HAP-1 (cell line): ENCODE results near the gene RNF220.
"Not testable (repeated sequence)": the region's sequence is repeated elsewhere in the genome, so short reads cannot be mapped to it uniquely, and the experiment has no call there.

Experiments
- DNase-seq, 2 experiments: peaks; one replicate each; pipeline ENCODE4 v3.0.0-alpha.2; 2016 to 2020; ENCODE audit warnings: low spot score in 2 of 2
- H3K27me3 ChIP-seq: fragments of 250-450 bp; sonication (Bioruptor Pico); 2 replicates; pipeline ENCODE4 v1.5.1; 2020; ENCODE audit warnings: low read depth, mild to moderate bottlenecking, moderate library complexity
- H3K36me3 ChIP-seq: fragments of 250-450 bp; sonication (Bioruptor Pico); replicated peaks from 2 replicates; pipeline ENCODE4 v1.5.1; 2020; ENCODE audit warnings: mild to moderate bottlenecking
- H3K4me1 ChIP-seq: fragments of 250-450 bp; sonication (Bioruptor Pico); 2 replicates; pipeline ENCODE4 v1.5.1; 2020; ENCODE audit warnings: mild to moderate bottlenecking
- H3K4me3 ChIP-seq: fragments of 250-450 bp; sonication (Bioruptor Pico); 2 replicates; pipeline ENCODE4 v1.5.1; 2020; ENCODE audit warnings: mild to moderate bottlenecking, moderate library complexity
- H3K9me3 ChIP-seq: fragments of 250-450 bp; sonication (Bioruptor Pico); 2 replicates; pipeline ENCODE4 v1.5.1; 2020; ENCODE audit warnings: mild to moderate bottlenecking, moderate library complexity
- in situ Hi-C: fragments of 300-500 bp; cut with MboI; formaldehyde crosslinking; loops from 3 replicates; pipeline ENCODE4 v1.14.3; 2020; ENCODE audit warnings: low sequenced_read_pairs, inconsistent platforms, mixed read lengths

The RNF220 gene

DNA sequence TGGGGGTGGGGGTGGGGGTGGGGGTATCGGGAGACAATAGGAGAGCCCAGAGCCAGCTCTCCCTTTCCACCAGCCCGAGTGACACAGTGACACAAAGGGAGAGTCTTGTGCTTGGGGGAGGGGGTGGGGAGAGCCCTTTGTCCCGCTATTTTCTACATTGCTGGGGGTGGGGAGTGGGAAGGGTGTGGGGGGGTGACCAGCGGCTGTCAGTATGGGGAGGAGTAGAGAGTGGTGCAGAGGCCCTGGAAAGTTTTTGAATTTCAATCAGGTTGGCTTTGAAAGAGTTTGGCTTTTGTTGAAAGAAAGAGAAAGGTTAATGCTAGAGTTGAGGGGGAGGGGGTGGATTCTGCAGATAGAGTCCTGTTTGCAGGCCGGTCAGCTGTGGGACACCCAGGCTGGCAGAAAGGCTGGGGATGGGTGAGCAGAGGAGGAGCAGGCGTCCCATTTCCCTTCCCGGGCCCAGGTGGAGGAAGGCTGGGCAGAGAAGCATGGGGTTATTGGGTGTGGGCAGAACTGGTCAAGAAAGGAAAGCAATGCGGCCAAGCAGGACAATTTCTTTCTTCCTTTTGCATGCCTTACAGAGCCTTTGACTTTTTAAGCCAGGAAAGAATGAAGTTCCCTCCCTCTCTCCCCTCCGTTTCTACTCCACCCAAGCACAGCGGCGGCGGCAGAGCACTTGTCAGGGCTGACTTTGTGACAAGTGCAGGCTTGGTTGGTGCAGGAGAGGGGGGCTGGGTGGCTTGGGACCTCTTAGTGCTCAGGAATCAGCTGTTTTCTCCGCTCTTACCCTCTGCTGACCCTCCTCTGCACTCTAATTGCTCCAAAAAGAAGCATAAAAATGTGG, 96.2 kb downstream of the RNF220 start:
- H3K4me3 ChIP-seq: peak overlapping the region; percentile 10
- no peaks in the 10 kb centered on the region for H3K36me3 ChIP-seq
- DNase-seq: peak; percentile 94 to 96
- H3K4me1 ChIP-seq: peaks cover 31% of the 10 kb centered on the region
- H3K9me3 ChIP-seq: no peaks in the 10 kb centered on the region
- in situ Hi-C loops: loop anchor here (5.0 kb wide), 1 partner anchor 94 kb away; the partner anchor contains the start of gene RNF220
- H3K27me3 ChIP-seq: no peaks in the 10 kb centered on the region

DNA sequence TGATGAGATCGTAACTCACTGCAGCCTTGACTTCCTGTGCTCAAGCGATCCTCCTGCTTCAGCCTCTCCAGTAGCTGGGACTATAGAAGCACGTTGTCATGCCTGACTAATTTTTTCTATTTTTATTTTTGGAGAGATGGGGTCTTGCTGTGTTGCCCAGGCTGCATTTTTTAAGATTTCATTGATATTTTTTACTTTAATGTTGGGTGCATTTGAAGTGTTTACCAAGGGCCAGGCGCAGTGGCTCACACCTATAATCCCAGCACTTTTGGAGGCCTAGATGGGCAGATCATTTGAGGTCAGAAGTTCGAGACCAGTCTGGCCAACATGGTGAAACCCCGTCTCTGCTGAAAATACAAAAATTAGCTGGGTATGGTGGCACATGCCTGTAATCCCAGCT, 97.8 kb downstream of the RNF220 start:
- H3K4me3 ChIP-seq, H3K36me3 ChIP-seq, DNase-seq, H3K9me3 ChIP-seq, H3K27me3 ChIP-seq: not testable (repeated sequence)
- in situ Hi-C loops: loop anchor here (5.0 kb wide), 1 partner anchor 96 kb away; the partner anchor contains the start of gene RNF220
- H3K4me1 ChIP-seq: peaks cover 42% of the 10 kb centered on the region

DNA sequence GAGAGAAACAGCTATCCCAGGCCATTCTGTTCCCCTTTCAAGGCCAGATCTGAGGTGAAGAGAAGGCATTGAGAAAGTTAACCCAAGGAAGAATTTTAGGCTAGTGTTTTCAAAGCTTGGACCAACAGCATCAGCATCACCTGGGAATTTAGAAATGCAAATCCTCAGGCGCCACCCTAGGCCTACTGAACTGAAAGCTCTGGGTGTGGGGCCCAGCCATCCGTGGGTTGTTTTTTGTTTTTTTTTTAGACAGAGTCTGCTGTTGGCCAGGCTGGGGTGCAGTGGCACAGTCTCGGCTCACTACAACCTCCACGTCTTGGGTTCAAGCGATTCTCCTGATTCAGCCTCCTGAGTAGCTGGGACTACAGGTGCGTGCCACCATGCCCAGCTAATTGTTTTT, 98.6 kb downstream of the RNF220 start:
- Histone ChIP-seq H3K4me3 (no peak overlapping the region), H3K9me3 (no peaks in the 10 kb centered on the region), H3K4me1 (peaks cover 50% of the 10 kb centered on the region), H3K36me3 (no peaks in the 10 kb centered on the region), H3K27me3 (no peaks in the 10 kb centered on the region)
- in situ Hi-C loops: loop anchor here (5.0 kb wide), 1 partner anchor 96 kb away; the partner anchor contains the start of gene RNF220
- no peak for DNase-seq

DNA sequence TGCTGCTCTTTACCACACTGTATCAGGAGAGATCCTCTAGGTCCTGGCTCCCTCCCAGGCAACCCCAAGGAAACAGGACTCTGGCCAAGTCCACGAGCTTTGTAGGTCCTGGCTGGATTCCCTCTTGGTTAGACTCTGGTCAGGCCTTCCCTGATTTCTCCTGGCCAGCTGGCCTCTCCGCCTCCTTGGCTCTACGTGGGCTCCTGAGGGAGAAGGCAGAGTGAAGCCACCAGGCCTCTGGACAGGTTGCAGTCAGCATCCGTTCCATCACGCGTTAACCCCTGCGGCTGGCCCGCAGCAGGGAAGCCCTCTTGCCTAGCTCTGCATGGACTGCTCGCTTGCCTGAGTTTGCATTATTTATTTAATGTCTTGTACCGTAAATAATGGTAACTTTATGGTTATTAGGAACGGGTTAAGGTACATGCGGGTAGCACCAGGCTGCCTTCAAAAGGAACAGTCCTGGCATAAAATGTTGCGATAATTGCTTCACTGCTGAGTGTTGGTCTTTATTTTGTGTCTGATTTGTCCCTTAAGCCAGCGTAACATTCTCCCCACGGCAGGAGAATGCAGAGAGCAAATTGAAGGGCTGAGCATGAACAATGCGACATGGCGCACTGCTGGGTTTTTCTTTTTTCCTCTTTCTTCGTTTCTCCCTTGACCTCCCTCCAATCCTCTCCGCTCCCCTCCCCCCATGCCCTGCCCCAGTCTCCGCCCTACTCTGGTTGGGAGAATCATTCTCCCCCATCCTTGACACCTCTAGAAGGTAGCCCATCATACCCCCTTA, 100.3 kb downstream of the RNF220 start:
- in situ Hi-C loops: no loop called here
- peaks cover 39% of the 10 kb centered on the region for H3K4me1 ChIP-seq
- DNase-seq: no peak
- H3K9me3 ChIP-seq: no peaks in the 10 kb centered on the region
- H3K36me3 ChIP-seq: no peaks in the 10 kb centered on the region
- no peaks in the 10 kb centered on the region for H3K27me3 ChIP-seq
- H3K4me3 ChIP-seq: no peak overlapping the region

DNA sequence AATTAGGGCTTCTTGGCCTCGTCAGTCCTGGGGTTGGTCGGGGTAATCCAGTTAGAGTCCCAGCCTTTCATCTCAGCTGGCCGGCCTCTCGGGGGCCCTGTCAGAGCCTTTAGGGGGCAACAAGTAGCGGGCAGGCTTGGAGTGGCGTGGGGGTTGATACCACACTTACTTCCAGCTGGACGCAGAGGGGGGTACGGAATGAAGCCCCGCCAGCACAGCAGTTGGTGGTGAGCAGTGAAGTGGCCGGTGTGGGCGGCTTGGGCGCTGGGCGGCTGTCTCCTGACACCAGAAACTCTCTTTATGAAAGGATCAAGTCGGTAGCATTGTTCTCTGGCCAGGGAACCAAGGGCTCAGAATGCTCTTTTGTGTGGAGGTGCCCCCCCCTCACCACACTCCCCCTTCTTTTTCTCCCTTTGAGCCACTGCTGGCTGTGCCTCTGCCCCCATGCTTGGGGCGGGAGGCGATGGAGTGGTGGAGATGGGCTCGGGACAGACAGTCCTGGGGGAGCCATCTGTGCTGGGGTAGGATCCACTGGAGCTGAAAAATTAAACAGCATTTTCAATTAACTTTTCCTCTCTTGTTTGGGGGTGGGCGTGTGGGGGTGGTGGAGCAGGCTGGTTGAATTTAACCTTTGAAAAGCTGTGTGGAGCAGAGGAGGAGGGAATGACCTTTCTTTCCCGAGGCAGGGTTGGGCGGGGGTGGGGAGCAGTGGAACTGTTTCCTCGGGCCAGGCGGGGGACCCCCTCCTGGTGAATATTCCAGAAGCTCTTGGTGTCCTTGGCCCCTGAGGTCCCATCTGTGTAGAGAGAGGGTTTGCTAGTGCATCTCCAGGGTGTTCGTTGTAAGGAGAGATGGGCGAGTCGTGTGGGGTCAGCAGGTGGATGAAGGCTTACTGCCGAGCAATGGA, 102.7 kb downstream of the RNF220 start:
- Histone ChIP-seq H3K27me3 (no peaks in the 10 kb centered on the region), H3K36me3 (no peaks in the 10 kb centered on the region), H3K9me3 (no peaks in the 10 kb centered on the region), H3K4me1 (peaks cover 24% of the 10 kb centered on the region), H3K4me3 (no peak overlapping the region)
- peak; percentile 79 to 83 for DNase-seq
- in situ Hi-C loops: no loop called here

DNA sequence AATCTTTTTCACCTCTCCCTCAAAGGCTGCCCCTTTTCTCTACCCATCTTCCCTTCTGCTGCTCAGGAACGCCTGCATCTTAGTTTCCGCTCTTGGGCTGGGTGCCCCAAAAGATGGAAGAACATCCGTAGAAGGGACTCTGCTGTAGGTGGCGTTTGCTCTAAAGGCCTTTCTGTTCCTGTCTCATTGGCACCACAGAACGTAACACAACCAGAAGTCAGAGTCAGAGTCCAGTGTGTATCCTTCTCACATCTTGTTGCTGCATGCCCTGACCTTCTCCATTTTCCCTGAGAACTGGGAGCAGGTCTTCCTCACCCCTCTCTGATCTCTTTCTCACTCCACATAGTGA, 103.3 kb downstream of the RNF220 start:
- in situ Hi-C loops: no loop called here
- H3K4me1 ChIP-seq: peaks cover 23% of the 10 kb centered on the region
- DNase-seq: no peak
- no peaks in the 10 kb centered on the region for H3K27me3 ChIP-seq
- no peaks in the 10 kb centered on the region for H3K36me3 ChIP-seq
- no peak overlapping the region for H3K4me3 ChIP-seq
- H3K9me3 ChIP-seq: no peaks in the 10 kb centered on the region

DNA sequence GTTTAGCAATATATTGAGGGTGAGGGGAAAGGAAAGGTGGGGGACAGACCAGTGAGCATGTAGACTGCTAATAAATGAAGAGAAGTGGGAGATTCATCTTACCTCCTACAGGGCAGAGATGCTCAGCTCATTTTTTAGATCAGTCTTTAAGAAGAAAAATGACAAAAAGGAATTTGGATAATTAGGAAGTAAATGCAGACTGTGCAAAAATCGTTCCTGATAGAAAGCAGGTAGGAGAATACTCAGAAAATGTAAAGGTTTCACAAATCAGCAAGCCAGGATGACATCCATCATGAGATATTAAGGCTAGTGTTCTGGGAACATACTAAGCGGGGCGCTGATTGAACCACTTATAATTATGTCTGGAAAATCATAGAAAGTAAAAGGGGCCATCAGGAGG, 106.3 kb downstream of the RNF220 start:
- DNase-seq: no peak
- in situ Hi-C loops: no loop called here

DNA sequence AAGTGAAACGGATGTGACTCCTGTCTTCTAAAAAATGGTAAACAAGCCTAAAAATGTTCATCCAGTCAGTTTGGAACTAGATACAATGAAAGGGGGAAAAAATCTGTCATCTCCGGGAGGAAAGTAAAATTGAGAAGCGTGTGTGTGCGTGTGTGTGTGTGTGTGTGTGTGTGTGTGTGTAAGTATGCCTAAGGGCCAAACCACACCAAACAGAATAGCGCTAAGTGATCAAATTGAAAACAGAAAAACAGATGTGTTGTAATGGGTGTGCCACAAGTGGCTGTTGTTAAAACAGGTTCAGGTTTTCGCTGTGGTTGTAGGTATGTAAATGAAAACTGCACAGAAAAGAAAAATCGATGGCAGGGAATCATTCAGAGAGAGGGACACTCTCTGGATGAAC, 106.7 kb downstream of the RNF220 start:
- H3K36me3 ChIP-seq: 0 out of 2 replicates have a peak, but pooled peaks cover 3% of the 10 kb centered on the region
- H3K4me1 ChIP-seq: peaks cover 22% of the 10 kb centered on the region
- H3K27me3 ChIP-seq: no peaks in the 10 kb centered on the region
- no peak for DNase-seq
- in situ Hi-C loops: no loop called here
- no peaks in the 10 kb centered on the region for H3K9me3 ChIP-seq
- H3K4me3 ChIP-seq: no peak overlapping the region

More for the DNA sequence above, 106.3 kb downstream of the RNF220 start:
- Histone ChIP-seq H3K4me1 (peaks cover 23% of the 10 kb centered on the region), H3K27me3 (no peaks in the 10 kb centered on the region), H3K9me3 (no peaks in the 10 kb centered on the region), H3K36me3 (0 out of 2 replicates have a peak, but pooled peaks cover 3% of the 10 kb centered on the region), H3K4me3 (no peak overlapping the region)

DNA sequence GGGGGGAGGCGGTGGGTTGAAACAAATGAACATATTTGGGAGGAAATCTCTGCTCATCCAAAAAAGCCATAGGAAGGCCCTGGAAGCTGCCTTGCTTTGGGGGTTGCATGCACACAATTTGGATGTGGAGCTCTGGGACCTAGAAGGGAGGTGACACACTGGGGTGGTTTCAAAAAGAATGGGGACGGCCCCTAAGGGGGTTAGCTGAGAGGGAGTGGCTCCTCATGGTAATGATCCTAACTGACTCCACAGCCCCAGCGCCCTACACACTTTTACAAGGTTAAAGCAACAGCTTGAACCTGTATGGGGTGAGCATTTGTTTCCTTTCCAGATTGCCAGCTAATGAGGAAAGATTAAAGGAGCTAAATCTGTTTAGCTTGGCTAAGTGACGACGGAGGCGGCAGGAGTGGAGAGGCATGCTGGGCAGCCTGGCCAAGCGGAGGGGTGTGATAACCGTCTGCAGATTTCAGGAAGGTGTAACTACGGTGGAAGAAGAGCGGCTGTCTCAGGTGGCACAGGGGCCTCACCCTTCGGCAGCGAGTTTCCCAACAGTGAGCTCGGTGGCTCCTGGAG, 107.3 kb downstream of the RNF220 start:
- DNase-seq: no peak
- in situ Hi-C loops: no loop called here

DNA sequence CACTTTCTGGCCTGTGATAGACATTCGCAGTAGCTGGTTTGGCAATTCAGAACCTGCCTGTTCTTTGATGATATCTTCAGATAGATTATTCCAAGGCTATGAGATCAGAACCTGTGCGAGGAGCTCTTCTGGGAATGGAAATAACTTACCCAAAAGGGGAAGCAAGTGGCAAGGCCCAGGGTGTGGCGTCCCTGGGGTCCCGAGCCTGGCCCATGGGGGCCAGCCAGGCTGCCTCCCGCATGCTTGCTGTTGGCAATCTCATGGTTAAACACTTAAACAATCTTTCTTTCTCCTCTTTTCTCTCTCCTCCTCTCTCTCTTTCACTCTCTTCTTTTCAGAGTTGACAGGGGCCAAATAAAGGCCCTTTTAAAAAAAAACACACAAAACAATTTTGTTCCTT, 108.1 kb downstream of the RNF220 start:
- no peak for DNase-seq
- 0 out of 2 replicates have a peak, but pooled peaks cover 3% of the 10 kb centered on the region for H3K36me3 ChIP-seq
- no peaks in the 10 kb centered on the region for H3K9me3 ChIP-seq
- in situ Hi-C loops: no loop called here
- H3K4me3 ChIP-seq: no peak overlapping the region
- H3K4me1 ChIP-seq: peaks cover 9% of the 10 kb centered on the region
- no peaks in the 10 kb centered on the region for H3K27me3 ChIP-seq

More for the DNA sequence above, 107.3 kb downstream of the RNF220 start:
- peaks cover 16% of the 10 kb centered on the region for H3K4me1 ChIP-seq
- H3K4me3 ChIP-seq: no peak overlapping the region
- H3K9me3 ChIP-seq: no peaks in the 10 kb centered on the region
- 0 out of 2 replicates have a peak, but pooled peaks cover 3% of the 10 kb centered on the region for H3K36me3 ChIP-seq
- H3K27me3 ChIP-seq: no peaks in the 10 kb centered on the region

DNA sequence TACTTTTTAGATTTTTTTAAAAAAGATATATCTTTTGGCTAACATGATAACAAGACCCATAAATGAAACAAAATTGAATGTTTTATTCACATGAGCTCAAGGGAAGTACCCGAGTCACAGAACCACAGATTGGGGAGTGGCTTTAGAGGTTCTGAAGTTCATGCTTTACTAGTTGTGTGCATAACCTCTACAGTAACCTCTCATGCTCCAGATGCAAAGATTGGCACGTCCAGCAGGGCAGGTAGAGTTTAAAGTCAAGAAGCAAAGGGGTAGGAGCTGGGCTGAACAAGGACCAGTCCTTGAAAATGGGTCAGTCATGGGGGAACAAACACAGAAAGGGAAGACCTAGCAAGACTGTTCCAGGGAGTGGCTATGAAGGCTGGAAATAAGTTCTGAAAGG, 109.6 kb downstream of the RNF220 start:
- Histone ChIP-seq H3K4me1 (0 out of 2 replicates have a peak, but pooled peaks cover 4% of the 10 kb centered on the region), H3K9me3 (no peaks in the 10 kb centered on the region), H3K4me3 (no peak overlapping the region), H3K27me3 (no peaks in the 10 kb centered on the region), H3K36me3 (0 out of 2 replicates have a peak, but pooled peaks cover 3% of the 10 kb centered on the region)
- no peak for DNase-seq
- in situ Hi-C loops: no loop called here

DNA sequence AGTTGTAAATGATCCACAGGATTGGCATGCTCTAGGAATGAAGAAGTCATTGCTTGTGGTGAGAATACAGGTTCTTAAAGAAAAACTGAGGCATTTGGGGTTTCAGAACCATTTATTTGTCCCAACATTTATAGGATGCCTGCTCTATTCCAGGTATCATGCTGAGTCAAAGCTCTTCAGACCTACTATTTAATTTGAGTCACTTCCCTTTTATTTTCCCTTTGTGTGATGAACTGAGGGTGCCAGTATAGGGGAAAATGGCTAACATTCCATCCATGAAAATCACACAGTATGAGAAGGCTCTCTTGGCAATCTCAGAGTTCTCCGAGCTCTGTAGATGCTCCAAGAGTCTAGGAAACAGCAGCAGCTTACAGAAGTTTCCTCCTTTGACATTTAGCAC, 110.4 kb downstream of the RNF220 start:
- no peaks in the 10 kb centered on the region for H3K9me3 ChIP-seq
- in situ Hi-C loops: no loop called here
- 0 out of 2 replicates have a peak, but pooled peaks cover 3% of the 10 kb centered on the region for H3K36me3 ChIP-seq
- no peaks in the 10 kb centered on the region for H3K27me3 ChIP-seq
- no peak for DNase-seq
- 0 out of 2 replicates have a peak, but pooled peaks cover 4% of the 10 kb centered on the region for H3K4me1 ChIP-seq
- H3K4me3 ChIP-seq: no peak overlapping the region
